Measurements from ENCODE around the gene TCEANC2.
"Not testable (repeated sequence)": the region's sequence is repeated elsewhere in the genome, so short reads cannot be mapped to it uniquely, and the experiment has no call there.

Gene TCEANC2

DNA sequence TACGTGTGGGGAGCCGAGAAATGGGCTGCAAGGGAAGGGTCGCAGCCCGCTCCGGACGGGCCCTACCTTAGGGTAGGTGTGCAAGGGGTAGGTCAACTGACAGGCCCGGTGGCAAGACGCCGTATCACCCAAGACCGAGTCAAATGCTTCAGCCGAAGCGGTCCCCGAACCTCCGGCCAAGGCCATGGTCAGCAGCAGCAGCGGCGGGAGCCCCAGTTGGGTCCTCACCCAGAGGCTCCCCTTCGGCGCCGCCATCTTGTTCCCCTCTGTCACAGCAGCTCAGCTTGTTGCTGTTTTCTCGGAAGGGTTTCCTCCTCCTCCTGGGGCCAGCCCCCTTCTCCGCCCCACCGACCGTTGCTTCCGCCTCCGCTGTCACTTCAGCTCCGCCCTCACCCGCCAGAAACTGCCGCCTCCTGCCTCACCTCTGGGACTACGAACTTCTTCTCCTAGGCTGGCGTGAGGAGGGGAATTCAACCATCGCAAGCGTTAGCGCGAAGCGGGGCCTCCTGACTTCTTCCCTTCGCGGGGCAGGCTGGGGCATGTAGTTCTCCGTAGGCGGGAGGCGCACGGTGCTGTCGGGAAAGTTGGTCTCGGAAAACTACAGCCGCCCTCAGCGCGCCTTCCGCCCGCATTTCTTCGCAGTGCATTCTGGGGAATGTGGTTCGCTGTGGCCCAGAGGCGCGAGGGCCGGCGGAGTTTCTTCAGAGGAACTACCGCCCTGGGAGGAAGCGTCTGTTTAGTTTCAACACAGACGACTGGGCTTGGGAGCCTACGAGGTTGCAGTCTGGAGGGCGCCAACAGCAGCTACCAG is at the start of gene TCEANC2, which contains the start of gene TMEM59:
Gene TCEANC2, plus strand, starts transcription at position 675 of the 811 bp plus-strand sequence. CDS start 815 bp downstream, outside the sequence.
Gene TMEM59, minus strand, starts transcription at position 271 of the 811 bp plus-strand sequence. Its CDS starts 16 bp downstream, at position 255.
- Mint-ChIP-seq H3K27ac (ENCODE audit: low read depth) (no peak within 1 kb of the TSS), H3K4me1 (peaks cover 32% of the 10 kb centered on the region)
- peak; percentile 91 to 98 for DNase-seq (ENCODE audit: low spot score in 2 of 2)

DNA sequence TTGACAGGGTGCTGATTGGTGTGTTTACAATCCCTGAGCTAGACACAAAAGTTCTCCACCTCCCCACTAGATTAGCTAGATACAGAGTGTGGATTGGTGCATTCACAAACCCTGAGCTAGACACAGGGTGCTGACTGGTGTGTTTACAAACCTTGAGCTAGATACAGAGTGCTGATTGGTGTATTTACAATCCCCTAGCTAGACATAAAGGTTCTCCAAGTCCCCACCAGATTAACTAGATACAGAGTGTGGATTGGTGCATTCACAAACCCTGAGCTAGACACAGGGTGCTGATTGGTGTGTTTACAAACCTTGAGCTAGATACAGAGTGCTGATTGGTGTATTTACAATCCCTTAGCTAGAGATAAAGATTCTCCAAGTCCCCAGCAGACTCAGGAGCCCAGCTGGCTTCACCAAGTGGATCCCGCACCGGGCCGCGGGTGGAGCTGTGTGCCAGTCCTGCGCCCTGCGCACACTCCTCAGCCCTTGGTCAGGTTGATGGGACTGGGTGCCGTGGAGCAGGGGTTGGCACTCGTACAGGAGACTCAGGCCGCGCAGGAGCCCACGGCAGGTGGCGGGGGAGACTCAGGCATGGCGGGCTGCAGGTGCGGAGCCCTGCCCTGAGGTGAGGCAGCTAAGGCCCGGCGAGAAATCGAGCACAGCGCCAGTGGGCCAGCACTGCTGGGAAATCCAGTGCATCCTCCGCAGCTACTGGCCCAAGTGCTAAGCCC is 49.5 kb upstream of the TCEANC2 start:
- H3K36me3 Mint-ChIP-seq (ENCODE audit: insufficient read depth); H3K9me3 Mint-ChIP-seq; DNase-seq (ENCODE audit: low spot score in 2 of 2); H3K4me3 Mint-ChIP-seq; H3K27ac Mint-ChIP-seq (ENCODE audit: low read depth); ATAC-seq (replicated peaks; ENCODE audit: extremely low read depth, poor library complexity, severe bottlenecking); H3K4me1 Mint-ChIP-seq: not testable (repeated sequence)
- H3K27me3 Mint-ChIP-seq, result peaks cover 24% of the 10 kb centered on the region

More for the DNA sequence above, at the start of gene TCEANC2, which contains the start of gene TMEM59:
- Mint-ChIP-seq H3K9me3 (no peaks in the 10 kb centered on the region), H3K4me3 (no peak within 1 kb of the TSS), H3K27me3 (no peaks in the 10 kb centered on the region), H3K36me3 (ENCODE audit: insufficient read depth) (peaks cover 12% of the 10 kb centered on the region)
- peak; percentile 94 for ATAC-seq (replicated peaks; ENCODE audit: extremely low read depth, poor library complexity, severe bottlenecking)

DNA sequence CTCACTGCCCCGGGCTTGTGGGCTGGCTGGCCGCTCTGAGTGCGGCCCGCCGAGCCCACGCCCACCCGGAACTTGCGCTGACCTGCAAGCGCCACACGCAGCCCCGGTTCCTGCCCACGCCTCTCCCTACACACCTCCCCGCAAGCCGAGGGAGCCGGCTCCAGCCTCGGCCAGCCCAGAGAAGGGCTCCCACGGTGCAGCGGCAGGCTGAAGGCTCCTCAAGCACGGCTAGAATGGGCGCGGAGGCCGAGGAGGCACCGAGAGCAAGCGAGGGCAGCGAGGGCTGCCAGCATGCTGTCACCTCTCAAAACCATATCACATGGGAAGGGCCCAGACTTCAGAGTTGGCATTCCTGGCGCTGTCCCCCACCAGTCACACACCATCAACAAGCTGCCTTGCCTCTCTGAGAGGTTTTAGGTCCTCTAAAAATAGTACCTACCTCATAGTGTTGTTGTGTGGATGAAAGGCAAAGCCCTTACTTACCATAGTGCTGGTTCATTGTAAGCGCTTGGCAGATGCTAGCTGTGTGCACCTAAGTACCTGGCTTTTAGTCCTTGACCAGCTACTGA is 48.8 kb upstream of the TCEANC2 start:
- H3K4me1 Mint-ChIP-seq, result no peaks in the 10 kb centered on the region
- DNase-seq (ENCODE audit: low spot score in 2 of 2) (no peak), ATAC-seq (replicated peaks; ENCODE audit: extremely low read depth, poor library complexity, severe bottlenecking) (no peak)
- H3K27me3 Mint-ChIP-seq, result peaks cover 29% of the 10 kb centered on the region
- no peaks in the 10 kb centered on the region for H3K36me3 Mint-ChIP-seq (ENCODE audit: insufficient read depth)
- no peak overlapping the region for H3K4me3 Mint-ChIP-seq
- no peaks in the 10 kb centered on the region for H3K9me3 Mint-ChIP-seq
- no peak overlapping the region for H3K27ac Mint-ChIP-seq (ENCODE audit: low read depth)

DNA sequence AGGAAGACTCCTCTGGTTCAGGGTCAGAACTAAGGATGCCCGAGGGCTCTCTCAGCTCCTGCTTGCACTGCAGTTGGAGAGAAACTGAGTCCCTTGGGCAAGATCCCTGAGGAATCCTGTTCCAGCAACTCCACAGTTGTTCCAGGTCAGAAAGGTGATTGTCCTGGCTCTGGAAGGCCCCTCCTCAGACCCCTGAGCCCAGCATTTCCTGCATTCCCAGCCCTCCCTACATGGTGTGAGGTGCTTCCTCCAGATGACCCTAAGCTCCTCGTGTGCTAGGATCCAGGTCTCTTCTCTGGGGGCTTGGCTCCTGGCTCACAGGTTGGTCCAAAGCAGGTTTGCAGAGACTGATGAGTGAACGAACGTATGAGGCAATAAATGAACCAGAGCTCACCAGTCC is 46.9 kb upstream of the TCEANC2 start:
- no peak overlapping the region for H3K27ac Mint-ChIP-seq (ENCODE audit: low read depth)
- ATAC-seq (replicated peaks; ENCODE audit: extremely low read depth, poor library complexity, severe bottlenecking), result no peak
- peaks cover 48% of the 10 kb centered on the region for H3K27me3 Mint-ChIP-seq
- H3K4me1 Mint-ChIP-seq, result no peaks in the 10 kb centered on the region
- H3K9me3 Mint-ChIP-seq, result no peaks in the 10 kb centered on the region
- DNase-seq (ENCODE audit: low spot score in 2 of 2), result no peak
- no peaks in the 10 kb centered on the region for H3K36me3 Mint-ChIP-seq (ENCODE audit: insufficient read depth)
- H3K4me3 Mint-ChIP-seq, result no peak overlapping the region

DNA sequence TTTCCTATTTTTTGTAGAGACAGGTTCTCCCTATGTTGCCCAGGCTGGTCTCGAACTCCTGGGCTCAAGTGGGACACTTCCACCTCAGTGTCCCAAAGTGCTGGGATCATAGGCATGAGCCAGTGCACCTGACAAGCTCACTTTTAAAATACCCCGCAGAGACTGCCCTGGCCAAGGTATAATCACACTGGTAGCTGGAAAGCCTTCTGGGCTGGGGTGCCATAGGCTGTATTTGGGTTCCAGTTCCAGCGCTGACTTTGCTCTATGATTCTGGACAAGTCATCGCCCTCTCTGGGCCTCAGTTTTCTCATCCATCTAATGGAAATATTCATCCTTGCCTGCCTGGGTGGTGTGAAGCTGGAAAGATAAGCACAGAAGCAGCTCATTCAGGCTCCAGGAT is 45.8 kb upstream of the TCEANC2 start:
- Mint-ChIP-seq H3K4me3 (no peak overlapping the region), H3K27ac (ENCODE audit: low read depth) (no peak overlapping the region), H3K27me3 (peaks cover 59% of the 10 kb centered on the region), H3K4me1 (no peaks in the 10 kb centered on the region), H3K9me3 (no peaks in the 10 kb centered on the region), H3K36me3 (ENCODE audit: insufficient read depth) (no peaks in the 10 kb centered on the region)
- ATAC-seq (replicated peaks; ENCODE audit: extremely low read depth, poor library complexity, severe bottlenecking), result no peak
- no peak for DNase-seq (ENCODE audit: low spot score in 2 of 2)

DNA sequence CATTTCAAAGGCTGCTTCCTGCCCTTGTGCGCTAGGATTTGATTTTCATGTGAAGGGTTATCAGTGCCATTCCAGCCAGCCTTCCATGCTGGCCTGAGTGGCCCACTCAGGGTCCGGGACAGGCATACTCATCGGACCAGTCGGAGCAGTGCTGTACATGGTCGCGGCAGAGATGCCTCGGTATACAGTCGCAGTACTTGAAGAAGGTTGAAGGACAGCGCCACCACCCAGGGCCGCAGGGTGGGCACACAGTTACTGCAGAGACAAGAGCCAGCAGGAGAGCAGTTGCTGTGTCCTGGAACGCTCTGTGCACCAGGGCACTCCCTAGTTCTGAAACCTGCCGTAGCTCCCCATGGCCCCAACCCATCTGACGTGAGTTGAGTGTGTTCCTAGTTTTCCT is 44.5 kb upstream of the TCEANC2 start:
- Mint-ChIP-seq H3K27me3 (peaks cover 72% of the 10 kb centered on the region), H3K4me3 (no peak overlapping the region), H3K36me3 (ENCODE audit: insufficient read depth) (no peaks in the 10 kb centered on the region), H3K27ac (ENCODE audit: low read depth) (no peak overlapping the region), H3K4me1 (no peaks in the 10 kb centered on the region), H3K9me3 (no peaks in the 10 kb centered on the region)
- DNase-seq (ENCODE audit: low spot score in 2 of 2) (no peak), ATAC-seq (replicated peaks; ENCODE audit: extremely low read depth, poor library complexity, severe bottlenecking) (no peak)

DNA sequence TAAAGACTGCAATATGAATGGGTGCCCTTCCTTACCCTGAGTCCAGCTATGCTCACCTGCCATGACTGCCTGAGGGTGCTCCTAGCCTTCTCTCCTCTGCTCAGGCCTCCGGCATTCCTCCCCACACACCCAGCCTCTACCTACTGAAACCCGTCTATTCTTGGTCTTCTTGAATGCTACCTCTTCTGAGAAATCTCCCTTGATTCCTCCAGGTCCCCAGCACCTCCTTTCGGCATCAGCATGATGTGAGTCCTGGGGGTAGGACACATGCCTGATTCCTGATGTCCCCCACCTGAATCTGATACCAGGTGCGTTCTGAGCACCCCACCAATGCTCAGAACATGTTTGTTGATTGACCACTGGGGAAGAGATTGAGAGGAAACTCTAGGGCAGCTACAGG is 44.0 kb upstream of the TCEANC2 start:
- ATAC-seq (replicated peaks; ENCODE audit: extremely low read depth, poor library complexity, severe bottlenecking) (no peak), DNase-seq (ENCODE audit: low spot score in 2 of 2) (no peak)
- Mint-ChIP-seq H3K36me3 (ENCODE audit: insufficient read depth) (no peaks in the 10 kb centered on the region), H3K4me3 (no peak overlapping the region), H3K27ac (ENCODE audit: low read depth) (no peak overlapping the region), H3K4me1 (no peaks in the 10 kb centered on the region), H3K9me3 (no peaks in the 10 kb centered on the region), H3K27me3 (peaks cover 77% of the 10 kb centered on the region)

DNA sequence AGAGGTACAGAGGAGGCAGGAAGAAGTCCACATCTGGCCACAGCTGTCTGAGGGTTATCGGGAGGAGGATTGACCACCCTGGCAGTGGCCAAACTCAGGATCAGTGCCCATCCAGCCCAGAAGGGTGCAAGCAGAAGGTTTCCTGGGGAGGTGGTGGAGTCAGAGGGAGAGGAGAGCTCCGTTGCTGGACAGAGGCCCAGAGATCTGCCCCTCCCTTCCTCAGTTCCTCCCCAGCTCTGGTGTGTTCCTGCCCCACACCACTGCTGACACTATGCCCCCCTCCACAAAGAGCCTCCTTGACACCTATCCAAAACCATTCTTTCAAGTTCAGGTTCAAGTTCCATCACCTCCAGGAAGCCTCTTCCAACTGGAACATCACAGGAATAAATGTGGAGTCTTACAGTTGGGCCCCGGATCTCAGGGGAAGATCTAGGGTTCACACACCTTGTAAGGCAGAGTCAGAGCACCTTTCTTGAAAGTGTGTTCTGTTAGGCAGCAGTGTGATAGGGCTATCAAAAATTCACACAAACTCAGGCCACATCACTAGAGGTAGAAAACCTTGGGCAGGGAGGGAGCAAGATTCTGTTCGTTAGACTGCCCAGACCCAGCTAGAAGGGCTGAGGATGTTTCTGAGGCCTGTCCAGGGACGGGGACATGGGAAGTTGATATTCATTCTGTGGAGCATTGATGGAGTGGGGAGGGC is 42.8 kb upstream of the TCEANC2 start:
- Mint-ChIP-seq H3K9me3 (no peaks in the 10 kb centered on the region), H3K36me3 (ENCODE audit: insufficient read depth) (no peaks in the 10 kb centered on the region), H3K4me1 (no peaks in the 10 kb centered on the region), H3K27ac (ENCODE audit: low read depth) (no peak overlapping the region), H3K27me3 (peaks cover 76% of the 10 kb centered on the region), H3K4me3 (no peak overlapping the region)
- ATAC-seq (replicated peaks; ENCODE audit: extremely low read depth, poor library complexity, severe bottlenecking), result no peak
- DNase-seq (ENCODE audit: low spot score in 2 of 2), result no peak

DNA sequence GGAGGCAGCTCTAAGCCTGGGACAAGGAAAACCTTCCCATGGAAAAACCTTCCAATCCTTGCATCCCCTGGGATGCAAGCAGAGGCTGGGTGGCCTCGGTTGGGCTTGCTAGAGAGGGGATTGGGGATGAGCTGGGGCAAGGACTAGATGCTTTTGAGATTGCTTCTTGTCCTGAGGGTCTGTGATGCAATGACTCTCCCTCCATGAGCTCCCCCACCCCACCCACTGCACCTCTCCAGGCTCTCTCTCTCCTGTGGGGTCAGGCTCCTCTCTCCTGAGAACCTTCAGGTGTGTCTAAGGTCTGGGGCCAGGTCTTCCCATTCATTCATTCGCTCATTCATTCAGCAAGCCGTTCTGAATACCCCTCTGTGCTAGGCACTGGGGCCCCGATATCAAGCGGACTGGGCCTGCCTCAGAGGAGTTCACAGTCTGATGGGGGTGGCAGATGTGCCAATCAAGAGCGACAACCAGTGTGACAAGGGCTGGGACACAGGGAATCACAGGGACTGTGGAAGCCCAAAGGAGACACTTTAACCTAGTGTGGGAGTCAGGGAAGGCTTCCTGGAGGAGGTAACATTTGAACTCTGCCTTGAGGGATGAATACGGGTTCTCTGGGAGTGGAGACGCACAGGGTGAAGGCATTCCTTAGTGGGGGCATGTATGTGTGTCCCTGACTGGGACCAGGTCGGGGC is 41.9 kb upstream of the TCEANC2 start:
- no peak for DNase-seq (ENCODE audit: low spot score in 2 of 2)
- no peak for ATAC-seq (replicated peaks; ENCODE audit: extremely low read depth, poor library complexity, severe bottlenecking)
- no peak overlapping the region for H3K4me3 Mint-ChIP-seq
- H3K4me1 Mint-ChIP-seq, result no peaks in the 10 kb centered on the region
- H3K27me3 Mint-ChIP-seq, result peaks cover 75% of the 10 kb centered on the region
- no peaks in the 10 kb centered on the region for H3K9me3 Mint-ChIP-seq
- H3K36me3 Mint-ChIP-seq (ENCODE audit: insufficient read depth), result no peaks in the 10 kb centered on the region
- no peak overlapping the region for H3K27ac Mint-ChIP-seq (ENCODE audit: low read depth)

DNA sequence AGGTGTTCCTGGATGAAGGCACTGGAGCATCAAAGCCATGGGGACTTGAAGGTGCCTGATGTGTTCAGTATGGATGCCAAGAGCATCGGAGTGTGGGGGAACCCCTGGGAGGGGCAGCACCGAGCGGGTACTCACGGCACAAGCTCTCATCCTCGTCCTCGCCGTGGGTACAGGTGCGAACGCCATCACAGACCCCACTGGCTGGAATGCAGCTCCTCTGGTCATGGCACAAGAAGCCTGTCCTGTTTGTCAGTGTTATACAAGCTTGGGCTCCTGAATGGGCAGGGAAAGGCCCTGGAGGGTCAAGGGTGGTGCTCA is 41.4 kb upstream of the TCEANC2 start:
- no peaks in the 10 kb centered on the region for H3K36me3 Mint-ChIP-seq (ENCODE audit: insufficient read depth)
- H3K27me3 Mint-ChIP-seq, result peaks cover 74% of the 10 kb centered on the region
- no peaks in the 10 kb centered on the region for H3K4me1 Mint-ChIP-seq
- DNase-seq (ENCODE audit: low spot score in 2 of 2) (no peak), ATAC-seq (replicated peaks; ENCODE audit: extremely low read depth, poor library complexity, severe bottlenecking) (no peak)
- no peak overlapping the region for H3K4me3 Mint-ChIP-seq
- H3K27ac Mint-ChIP-seq (ENCODE audit: low read depth), result no peak overlapping the region
- H3K9me3 Mint-ChIP-seq, result no peaks in the 10 kb centered on the region

DNA sequence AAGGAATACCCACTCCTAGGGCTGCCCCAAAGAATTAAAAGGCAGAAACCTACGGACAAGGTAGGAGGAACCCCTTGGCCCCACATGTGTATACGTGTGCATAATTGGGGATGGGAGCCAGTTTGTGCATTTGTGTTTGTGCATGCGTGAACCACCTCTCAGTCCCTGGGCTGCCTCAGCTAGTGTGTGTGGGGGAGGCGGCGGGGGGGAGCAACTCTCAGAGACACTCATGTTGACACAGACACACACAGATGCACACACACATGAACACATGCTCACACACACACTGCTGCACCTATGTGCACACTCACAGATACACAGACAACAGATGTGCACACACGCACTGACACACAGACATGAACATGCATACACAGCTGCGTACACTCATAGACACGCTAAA is 40.5 kb upstream of the TCEANC2 start:
- Mint-ChIP-seq H3K27me3 (peaks cover 82% of the 10 kb centered on the region), H3K4me1 (no peaks in the 10 kb centered on the region), H3K4me3 (no peak overlapping the region), H3K36me3 (ENCODE audit: insufficient read depth) (no peaks in the 10 kb centered on the region), H3K9me3 (no peaks in the 10 kb centered on the region), H3K27ac (ENCODE audit: low read depth) (no peak overlapping the region)
- ATAC-seq (replicated peaks; ENCODE audit: extremely low read depth, poor library complexity, severe bottlenecking) (no peak), DNase-seq (ENCODE audit: low spot score in 2 of 2) (no peak)

DNA sequence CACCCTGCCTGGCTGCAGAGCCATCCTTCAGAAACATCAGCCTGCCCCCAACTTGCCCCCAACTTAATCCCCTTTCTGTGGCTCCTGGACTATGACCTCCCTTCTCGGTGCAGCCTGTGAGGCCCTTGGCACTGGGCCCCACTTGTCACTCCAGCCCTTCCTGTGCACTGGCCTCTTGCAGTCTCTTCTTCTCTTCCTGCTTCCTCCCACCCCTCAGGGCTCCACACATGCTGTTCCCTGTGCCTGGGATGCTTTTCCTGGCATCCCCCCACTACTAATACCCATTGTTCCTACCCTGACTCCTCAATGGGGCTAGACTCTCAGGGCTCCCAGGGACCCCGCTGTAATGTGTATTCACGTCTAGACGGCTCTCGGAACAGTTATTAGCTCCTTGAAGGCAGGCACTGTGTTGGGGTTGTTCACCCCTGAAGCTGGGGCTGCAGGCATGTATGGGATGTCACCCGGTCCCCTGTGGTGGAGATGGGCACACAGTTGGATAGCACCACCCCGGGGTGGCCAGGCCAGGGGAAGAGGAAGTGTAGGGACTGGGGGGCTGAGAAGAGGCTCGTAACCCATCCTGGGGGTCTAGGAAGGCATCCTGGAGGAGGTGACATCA is 39.9 kb upstream of the TCEANC2 start:
- Mint-ChIP-seq H3K36me3 (ENCODE audit: insufficient read depth) (no peaks in the 10 kb centered on the region), H3K4me1 (no peaks in the 10 kb centered on the region), H3K4me3 (no peak overlapping the region), H3K9me3 (no peaks in the 10 kb centered on the region), H3K27ac (ENCODE audit: low read depth) (no peak overlapping the region), H3K27me3 (peaks cover 84% of the 10 kb centered on the region)
- no peak for ATAC-seq (replicated peaks; ENCODE audit: extremely low read depth, poor library complexity, severe bottlenecking)
- no peak for DNase-seq (ENCODE audit: low spot score in 2 of 2)
